OCI-LY7 (cell line): ENCODE results near the gene IFITM10. TPM values are rescaled to one million over a fixed set of nuclear protein-coding genes. Genes with fewer than 3 reads are reported as not detected.

Experiments
- BruUV-seq: library from RNA; stranded (reverse); fragments of 400-500 nt; replicated peaks from 2 replicates; lab custom pipeline; 2021; lab: Mats Ljungman, UMichigan
- CTCF ChIA-PET: fragments of 300-600 bp; sonication (Branson Sonifier 250); formaldehyde crosslinking; loops from one replicate; lab custom pipeline; 2022; ENCODE audit warnings: antibody characterized with exemption; ENCODE audit not compliant: unreplicated experiment; lab: Charles Lee
- POLR2A ChIA-PET: fragments of 300-600 bp; sonication (Branson Sonifier 250); formaldehyde crosslinking; loops from one replicate; lab custom pipeline; 2022; ENCODE audit warnings: antibody characterized with exemption; lab: Charles Lee
- DNase-seq: peaks from one replicate; pipeline ENCODE4 v3.0.0-alpha.2; 2015; ENCODE audit warnings: low spot score
- H2AFZ ChIP-seq: fragments of 200-600 bp; sonication (generic), shearing (Covaris generic); 2 replicates; pipeline ENCODE4 v1.6.1; 2014; ENCODE audit warnings: mild to moderate bottlenecking, antibody characterized with exemption, low read length, moderate library complexity
- H3K27ac ChIP-seq: fragments of 200-600 bp; sonication (generic); 2 replicates; pipeline ENCODE4 v1.5.1; 2014; ENCODE audit warnings: mixed run types, low read depth, mild to moderate bottlenecking, moderate library complexity, low read length, inconsistent platforms; ENCODE audit not compliant: poor library complexity, severe bottlenecking
- H3K36me3 ChIP-seq: fragments of 200-600 bp; sonication (generic); 2 replicates; pipeline ENCODE4 v1.6.1; 2014; ENCODE audit warnings: mild to moderate bottlenecking, antibody characterized with exemption, low read length, moderate library complexity, mixed read lengths; ENCODE audit not compliant: insufficient read depth
- H3K4me1 ChIP-seq: fragments of 200-600 bp; sonication (generic); 2 replicates; pipeline ENCODE4 v1.5.1; 2014; ENCODE audit warnings: mild to moderate bottlenecking, low read length; ENCODE audit not compliant: insufficient read depth, poor library complexity, severe bottlenecking
- H3K4me2 ChIP-seq: fragments of 200-600 bp; sonication (generic); 2 replicates; pipeline ENCODE4 v1.6.1; 2014; ENCODE audit warnings: mild to moderate bottlenecking, low read length
- H3K4me3 ChIP-seq: fragments of 200-600 bp; sonication (generic); 2 replicates; pipeline ENCODE4 v1.5.1; 2014; ENCODE audit warnings: mild to moderate bottlenecking, low read depth, low read length; ENCODE audit not compliant: poor library complexity, severe bottlenecking
- H3K79me2 ChIP-seq: fragments of 200-600 bp; sonication (generic); 2 replicates; pipeline ENCODE4 v1.6.1; 2016; ENCODE audit warnings: low read depth, mild to moderate bottlenecking, low read length, moderate library complexity, mixed read lengths; ENCODE audit not compliant: insufficient read depth
- H3K9me2 ChIP-seq: fragments of 200-600 bp; sonication (generic); 2 replicates; pipeline ENCODE4 v1.6.1; 2016; ENCODE audit warnings: mild to moderate bottlenecking, low read length, mixed read lengths; ENCODE audit not compliant: insufficient read depth
- H3K9me3 ChIP-seq: fragments of 200-600 bp; sonication (generic); 2 replicates; pipeline ENCODE4 v1.6.1; 2014; ENCODE audit warnings: mild to moderate bottlenecking, mixed run types, low read length, mixed read lengths
- H4K20me1 ChIP-seq: fragments of 200-600 bp; sonication (generic); 2 replicates; pipeline ENCODE4 v1.6.1; 2014; ENCODE audit warnings: mild to moderate bottlenecking, antibody characterized with exemption, low read length, moderate library complexity, mixed read lengths; ENCODE audit not compliant: insufficient read depth
- EZH2phosphoT487 ChIP-seq: fragments of 200-600 bp; sonication (generic); IDR thresholded peaks from 2 replicates; pipeline ENCODE4 v1.6.1; 2018; ENCODE audit warnings: low read depth, borderline replicate concordance, mild to moderate bottlenecking, mixed run types, antibody characterized with exemption, low read length, moderate library complexity, mixed read lengths
- intact Hi-C: fragments of 100-400 bp; cut with micrococcal nuclease; formaldehyde crosslinking; loops from one replicate; pipeline ENCODE4 v1.10.0; 2022; ENCODE audit not compliant: unreplicated experiment
- total RNA-seq, 2 experiments: library from RNA; depleted of rRNA in 1 of 2; stranded (reverse); fragments of >200 nt in 1 of 2; shearing (Covaris generic) in 1 of 2; gene quantifications; 2 replicates each; pipeline ENCODE4 v1.2.3, GENCODE V29; 2014 to 2022
- TF ChIP-seq, protein P1 (sequence below): fragments of 200-600 bp; sonication (generic); conservative IDR thresholded peaks from 2 replicates; pipeline ENCODE4 v1.5.1; 2014; ENCODE audit warnings: mild to moderate bottlenecking, antibody characterized with exemption, low read length, moderate library complexity, mixed read lengths

The IFITM10 gene
- total RNA-seq, 2 experiments from 2014 or later: 0.30 to 0.38 TPM

- H3K4me3 ChIP-seq: no peak within 1 kb of the TSS
- H2AFZ ChIP-seq: no peak within 1 kb of the TSS
- H4K20me1 ChIP-seq: no peaks in the 10 kb centered on the region
- CTCF ChIA-PET: interaction anchor here (0.6 kb wide), 1 partner anchor 289 kb away, joined by 4 read pairs; no protein-coding TSS in a partner anchor
- no TSS peak for BruUV-seq
- no peak within 1 kb of the TSS for H3K27ac ChIP-seq
- no peaks in the 10 kb centered on the region for H3K36me3 ChIP-seq
- intact Hi-C loops: loop anchor here (10.0 kb wide), 1 partner anchor 228 kb away; no protein-coding TSS in a partner anchor
- no peaks in the 10 kb centered on the region for H3K9me2 ChIP-seq
- POLR2A ChIA-PET: interaction anchor here (0.9 kb wide), 1 partner anchor 135 kb away, joined by 3 read pairs; no protein-coding TSS in a partner anchor
- H3K4me1 ChIP-seq: no peaks in the 10 kb centered on the region
- H3K4me2 ChIP-seq: no peak within 1 kb of the TSS
- TF ChIP-seq, protein P1, sequence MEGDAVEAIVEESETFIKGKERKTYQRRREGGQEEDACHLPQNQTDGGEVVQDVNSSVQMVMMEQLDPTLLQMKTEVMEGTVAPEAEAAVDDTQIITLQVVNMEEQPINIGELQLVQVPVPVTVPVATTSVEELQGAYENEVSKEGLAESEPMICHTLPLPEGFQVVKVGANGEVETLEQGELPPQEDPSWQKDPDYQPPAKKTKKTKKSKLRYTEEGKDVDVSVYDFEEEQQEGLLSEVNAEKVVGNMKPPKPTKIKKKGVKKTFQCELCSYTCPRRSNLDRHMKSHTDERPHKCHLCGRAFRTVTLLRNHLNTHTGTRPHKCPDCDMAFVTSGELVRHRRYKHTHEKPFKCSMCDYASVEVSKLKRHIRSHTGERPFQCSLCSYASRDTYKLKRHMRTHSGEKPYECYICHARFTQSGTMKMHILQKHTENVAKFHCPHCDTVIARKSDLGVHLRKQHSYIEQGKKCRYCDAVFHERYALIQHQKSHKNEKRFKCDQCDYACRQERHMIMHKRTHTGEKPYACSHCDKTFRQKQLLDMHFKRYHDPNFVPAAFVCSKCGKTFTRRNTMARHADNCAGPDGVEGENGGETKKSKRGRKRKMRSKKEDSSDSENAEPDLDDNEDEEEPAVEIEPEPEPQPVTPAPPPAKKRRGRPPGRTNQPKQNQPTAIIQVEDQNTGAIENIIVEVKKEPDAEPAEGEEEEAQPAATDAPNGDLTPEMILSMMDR: no peak
- TF ChIP-seq EZH2phosphoT487: no peak
- no peak for DNase-seq
- H3K79me2 ChIP-seq: no peaks in the 10 kb centered on the region
- no peaks in the 10 kb centered on the region for H3K9me3 ChIP-seq
Measured at GRCh38 chr11:1696608-1697570, 53.5 kb downstream of the IFITM10 start, which contains the start of gene KRTAP5-6. Gene KRTAP5-6 (plus strand): TSS chr11:1697195. CDS start chr11:1697246, 51 bp downstream.

- POLR2A ChIA-PET: no interaction called here
- intact Hi-C loops: loop anchor here (10.0 kb wide), 1 partner anchor 229 kb away; no protein-coding TSS in a partner anchor
- TF ChIP-seq EZH2phosphoT487: no peak
- TF ChIP-seq, protein P1: no peak
Measured at GRCh38 chr11:1695548-1696108, 54.8 kb downstream of the IFITM10 start.

More at GRCh38 chr11:1695548-1696108, 54.8 kb downstream of the IFITM10 start:
- H4K20me1 ChIP-seq: no peaks in the 10 kb centered on the region
- H3K79me2 ChIP-seq: no peaks in the 10 kb centered on the region
- H3K27ac ChIP-seq: no peak overlapping the region
- H3K4me2 ChIP-seq: no peak overlapping the region
- DNase-seq: no peak
- H3K4me3 ChIP-seq: no peak overlapping the region
- no peaks in the 10 kb centered on the region for H3K36me3 ChIP-seq
- CTCF ChIA-PET: no interaction called here
- no peaks in the 10 kb centered on the region for H3K9me2 ChIP-seq
- H2AFZ ChIP-seq: no peak overlapping the region
- no peaks in the 10 kb centered on the region for H3K9me3 ChIP-seq
- no TSS peak for BruUV-seq
- no peaks in the 10 kb centered on the region for H3K4me1 ChIP-seq
